ENCODE results near the gene IPO4. TPM values are rescaled to one million over a fixed set of nuclear protein-coding genes. Genes with fewer than 3 reads are reported as not detected.

The IPO4 gene
- total and polyA plus RNA-seq, 2 of the 13 experiments (the other 11 are each of a cell fraction or from before 2014, with no cell fraction given): 39.0 to 179 TPM

- TF ChIP-seq IRX3 (CRISPR knock-in tag; IDR thresholded peaks at IDR 0.05; ENCODE audit: borderline replicate concordance, low read depth) (peak; percentile 93), MED13 (CRISPR knock-in tag; IDR thresholded peaks at IDR 0.05) (peak; percentile 72; the same call in 1 of the 2 replicates), THAP7 (CRISPR knock-in tag; IDR thresholded peaks at IDR 0.05) (peak; percentile 93; the same call in 1 of the 2 replicates), ZNF383 (CRISPR knock-in tag; IDR thresholded peaks at IDR 0.05; ENCODE audit: borderline replicate concordance) (peak; percentile 100), ZNF468 (CRISPR knock-in tag; IDR thresholded peaks at IDR 0.05) (peak; percentile 99), ETV5 (CRISPR knock-in tag; IDR thresholded peaks at IDR 0.05; ENCODE audit: borderline replicate concordance) (peak; percentile 89), PCBP2 (optimal IDR thresholded peaks at IDR 0.05; ENCODE audit: low read depth, low read length, poor library complexity, severe bottlenecking) (no peak), ZNF619 (CRISPR knock-in tag; IDR thresholded peaks at IDR 0.05) (peak; percentile 100), KLF12 (CRISPR knock-in tag; IDR thresholded peaks at IDR 0.05; ENCODE audit: borderline replicate concordance) (peak; percentile 99), ATF1 (CRISPR knock-in tag; IDR thresholded peaks at IDR 0.05) (no peak), ZNF710 (CRISPR knock-in tag; IDR thresholded peaks at IDR 0.05; ENCODE audit: borderline replicate concordance) (peak; percentile 98), ZNF775 (CRISPR knock-in tag; IDR thresholded peaks at IDR 0.05; ENCODE audit: borderline replicate concordance) (no peak; the same call in none of the 2 replicates), ZNF816 (CRISPR knock-in tag; IDR thresholded peaks at IDR 0.05; ENCODE audit: borderline replicate concordance) (no peak), ZNF616 (CRISPR knock-in tag; IDR thresholded peaks at IDR 0.05; ENCODE audit: low read depth) (peak; percentile 95), ZNF292 (CRISPR knock-in tag; IDR thresholded peaks at IDR 0.05; ENCODE audit: borderline replicate concordance, low read depth) (peak; percentile 96), SMARCE1 (IDR thresholded peaks at IDR 0.05; ENCODE audit: borderline replicate concordance) (no peak), ZNF768 (CRISPR knock-in tag; IDR thresholded peaks at IDR 0.05) (peak; percentile 93), KLF9 (CRISPR knock-in tag; IDR thresholded peaks at IDR 0.05; ENCODE audit: low read depth) (peak; percentile 98), CHCHD3 (CRISPR knock-in tag; IDR thresholded peaks at IDR 0.05) (0 out of 2 replicates have a peak, but pooled peaks have one; percentile 31), GTF2F1 (IDR thresholded peaks at IDR 0.05; ENCODE audit: low read length) (peak; percentile 78; the same call in 1 of the 2 replicates), ARNTL (CRISPR knock-in tag; IDR thresholded peaks at IDR 0.05) (peak; percentile 83; the same call in 1 of the 2 replicates), FOXC1 (CRISPR knock-in tag; IDR thresholded peaks at IDR 0.05; ENCODE audit: borderline replicate concordance) (peak; percentile 98), ZNF136 (CRISPR knock-in tag; IDR thresholded peaks at IDR 0.05; ENCODE audit: low read depth) (no peak; the same call in 1 of the 2 replicates), ZSCAN30 (CRISPR knock-in tag; IDR thresholded peaks at IDR 0.05) (no peak), STAT5B (CRISPR knock-in tag; IDR thresholded peaks at IDR 0.05) (peak; percentile 93; the same call in 1 of the 2 replicates), GABPA (IDR thresholded peaks at IDR 0.05; ENCODE audit: low read depth, low read length) (no peak), GABPA (CRISPR knock-in tag; IDR thresholded peaks at IDR 0.05; ENCODE audit: low read depth) (no peak), SRF (IDR thresholded peaks at IDR 0.05; ENCODE audit: low read depth, low read length) (peak; percentile 13; the same call in 1 of the 2 replicates), ZMYM2 (CRISPR knock-in tag; IDR thresholded peaks at IDR 0.05) (no peak), BORCS8-MEF2B (CRISPR knock-in tag; IDR thresholded peaks at IDR 0.05) (peak; percentile 99)
These were observed 27.1 kb upstream of the IPO4 start, which contains the start of gene MDP1 (continued) for GRCh38 chr14:24215495-24216344.

Data from HepG2 (cell line).